GM12891 (cell line): ENCODE data around the gene MEIOSIN.

Source experiments
- POLR2A ChIP-seq: IDR thresholded peaks from 2 replicates; pipeline ENCODE4 v1.6.1; 2011; ENCODE audit warnings: low read depth, low read length, control low read depth
- TAF1 ChIP-seq: IDR thresholded peaks from 2 replicates; pipeline ENCODE4 v1.6.1; 2011; ENCODE audit warnings: low read depth, low read length, control low read depth

DNA sequence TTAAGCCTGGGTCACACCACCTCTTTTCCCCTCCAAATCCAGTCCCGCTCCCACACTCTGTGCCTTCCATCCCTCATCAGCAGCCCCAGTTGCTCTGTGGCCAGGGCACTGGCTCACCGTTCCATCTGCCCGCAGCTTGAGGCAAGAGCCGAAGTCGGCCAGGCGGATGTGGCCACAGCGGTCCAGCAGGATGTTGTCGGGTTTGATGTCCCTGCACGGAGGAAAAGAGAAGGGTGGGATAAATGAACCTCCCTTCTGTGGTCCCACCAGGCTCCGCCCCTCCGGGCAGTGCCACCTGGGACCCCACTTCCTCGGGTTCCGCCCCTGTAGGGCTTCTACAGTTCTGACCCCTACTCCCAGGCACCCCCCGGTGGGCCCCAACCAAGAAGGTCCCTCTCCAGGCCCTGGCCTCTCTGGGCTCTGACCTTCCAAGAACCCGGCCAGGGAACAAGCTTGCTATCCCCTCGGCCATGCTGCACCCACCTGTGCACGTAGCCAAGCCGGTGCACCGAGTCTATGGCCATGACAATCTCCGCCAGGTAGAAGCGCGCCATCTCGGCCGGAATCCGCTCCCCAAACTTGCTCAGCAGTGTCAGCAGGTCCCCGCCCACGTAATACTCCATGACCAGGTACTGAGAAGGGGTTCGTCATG lies 44.9 kb downstream of the MEIOSIN start:
- TF ChIP-seq POLR2A (no peak), TAF1 (no peak)
